ENCODE data around the gene SMPD1. TPM values are rescaled to one million over a fixed set of nuclear protein-coding genes. Genes with fewer than 3 reads are reported as not detected.

SMPD1 gene
- total RNA-seq, result 10 to 100 TPM in 1 of 2 donors, 1 to 10 TPM in 1; 9.4 to 28.7 TPM
- polyA plus RNA-seq (2013, experiment 1 of 2), result 18.4 TPM
- polyA plus RNA-seq (2013, experiment 2 of 2), result 18.3 TPM
- long read RNA-seq, experiment 1, partial matches to known transcripts, result 2 of 5 reads
- long read RNA-seq, experiment 1, other reads (novel, unspliced or antisense), result 0 of 5 reads
- long read RNA-seq, experiment 2, transcript SMPD1-201 (6 exons, 2,452 nt), result major isoform, 9 of 12 reads
- long read RNA-seq, experiment 2, partial matches to known transcripts, result 1 of 12 reads
- long read RNA-seq, experiment 2, other reads (novel, unspliced or antisense), result 2 of 12 reads
- long read RNA-seq, experiment 3, transcript SMPD1-201 (6 exons, 2,452 nt), result major isoform, 7 of 14 reads
- long read RNA-seq, experiment 3, partial matches to known transcripts, result 2 of 14 reads
- long read RNA-seq, experiment 3, other reads (novel, unspliced or antisense), result 4 of 14 reads
- long read RNA-seq, experiment 4, partial matches to known transcripts, result 0 of 2 reads
- long read RNA-seq, experiment 4, other reads (novel, unspliced or antisense), result 1 of 2 reads

- peak within 1 kb of the TSS; percentile 42 for H3K27ac ChIP-seq (ENCODE audit: low read depth, low read length)
- WGBS, 2 experiments (ENCODE audit: insufficient coverage in 1 of 2, insufficient read length in 1 of 2), result 0 to 1% methylated on average over 14 to 63 of the region's 63 CpGs
- peak within 1 kb of the TSS; percentile 72 for H3K4me3 Mint-ChIP-seq
These were observed at the start of gene SMPD1 for GRCh38 chr11:6389905-6390717. Gene SMPD1 (plus strand): TSS chr11:6390474. CDS start chr11:6390599, 125 bp downstream.

GRCh38 chr11:6345366-6345765, 44.9 kb upstream of the SMPD1 start:
- Mint-ChIP-seq H3K9me3 (peaks cover 4% of the 10 kb centered on the region), H3K4me3 (no peak overlapping the region), H3K4me1 (no peaks in the 10 kb centered on the region), H3K27me3 (ENCODE audit: insufficient read depth) (no peaks in the 10 kb centered on the region), H3K27ac (no peak overlapping the region), H3K36me3 (ENCODE audit: low read depth) (peaks cover 2% of the 10 kb centered on the region)
- H3K9me3 ChIP-seq (ENCODE audit: control insufficient read depth, low read length), result no peaks in the 10 kb centered on the region
- H3K9ac ChIP-seq (ENCODE audit: extremely low read depth, low read length, poor library complexity, severe bottlenecking), result no peak overlapping the region
- no peaks in the 10 kb centered on the region for H3K4me1 ChIP-seq (ENCODE audit: control insufficient read depth, insufficient read depth, low read length)
- TF ChIP-seq CTCF (conservative IDR thresholded peaks at IDR 0.05), result no peak
- H3K36me3 ChIP-seq (ENCODE audit: control insufficient read depth, insufficient read depth, low read length), result no peaks in the 10 kb centered on the region
- no peak overlapping the region for H3K27ac ChIP-seq (ENCODE audit: low read depth, low read length)
- H3K27me3 ChIP-seq (ENCODE audit: control insufficient read depth, insufficient read depth, low read length, poor library complexity, severe bottlenecking), result no peaks in the 10 kb centered on the region
- H3K4me3 ChIP-seq (ENCODE audit: low read length), result no peak overlapping the region
- WGBS, 2 experiments (ENCODE audit: insufficient coverage in 1 of 2, insufficient read length in 1 of 2), result 97% methylated on average over 1 of the region's 1 CpG; no CpG with 5 or more reads in 1 of the 2 experiments
- DNase-seq, result no peak

More at GRCh38 chr11:6389905-6390717, at the start of gene SMPD1:
- H3K36me3 Mint-ChIP-seq (ENCODE audit: low read depth), result peaks cover 1% of the 10 kb centered on the region
- H3K9me3 Mint-ChIP-seq, result no peaks in the 10 kb centered on the region
- no peaks in the 10 kb centered on the region for H3K27me3 Mint-ChIP-seq (ENCODE audit: insufficient read depth)
- DNase-seq, result peak; percentile 96
- peaks cover 9% of the 10 kb centered on the region for H3K4me1 ChIP-seq (ENCODE audit: control insufficient read depth, insufficient read depth, low read length)
- no peaks in the 10 kb centered on the region for H3K36me3 ChIP-seq (ENCODE audit: control insufficient read depth, insufficient read depth, low read length)
- no peaks in the 10 kb centered on the region for H3K9me3 ChIP-seq (ENCODE audit: control insufficient read depth, low read length)
- no peak for TF ChIP-seq CTCF (conservative IDR thresholded peaks at IDR 0.05)
- H3K4me3 ChIP-seq (ENCODE audit: low read length), result peak within 1 kb of the TSS; percentile 89
- peak within 1 kb of the TSS; percentile 91 for H3K27ac Mint-ChIP-seq
- H3K27me3 ChIP-seq (ENCODE audit: control insufficient read depth, insufficient read depth, low read length, poor library complexity, severe bottlenecking), result no peaks in the 10 kb centered on the region
- H3K4me1 Mint-ChIP-seq, result peaks cover 30% of the 10 kb centered on the region
- peak within 1 kb of the TSS; percentile 42 for H3K9ac ChIP-seq (ENCODE audit: extremely low read depth, low read length, poor library complexity, severe bottlenecking)

GRCh38 chr11:6350043-6350442, 40.2 kb upstream of the SMPD1 start:
- H3K36me3 Mint-ChIP-seq (ENCODE audit: low read depth), result peaks cover 2% of the 10 kb centered on the region
- Histone ChIP-seq H3K4me1 (ENCODE audit: control insufficient read depth, insufficient read depth, low read length) (peaks cover 6% of the 10 kb centered on the region), H3K36me3 (ENCODE audit: control insufficient read depth, insufficient read depth, low read length) (no peaks in the 10 kb centered on the region), H3K9me3 (ENCODE audit: control insufficient read depth, low read length) (no peaks in the 10 kb centered on the region), H3K9ac (ENCODE audit: extremely low read depth, low read length, poor library complexity, severe bottlenecking) (no peak overlapping the region), H3K27me3 (ENCODE audit: control insufficient read depth, insufficient read depth, low read length, poor library complexity, severe bottlenecking) (no peaks in the 10 kb centered on the region), H3K4me3 (ENCODE audit: low read length) (no peak overlapping the region), H3K27ac (ENCODE audit: low read depth, low read length) (no peak overlapping the region)
- H3K27me3 Mint-ChIP-seq (ENCODE audit: insufficient read depth), result no peaks in the 10 kb centered on the region
- H3K4me3 Mint-ChIP-seq, result no peak overlapping the region
- peaks cover 4% of the 10 kb centered on the region for H3K9me3 Mint-ChIP-seq
- no peak overlapping the region for H3K27ac Mint-ChIP-seq
- H3K4me1 Mint-ChIP-seq, result peaks cover 22% of the 10 kb centered on the region
- DNase-seq, result no peak
- no peak for TF ChIP-seq CTCF (conservative IDR thresholded peaks at IDR 0.05)

Measured in endodermal cell (in vitro differentiated cells).